ENCODE results near the gene PTPN14.

PTPN14 gene

DNA sequence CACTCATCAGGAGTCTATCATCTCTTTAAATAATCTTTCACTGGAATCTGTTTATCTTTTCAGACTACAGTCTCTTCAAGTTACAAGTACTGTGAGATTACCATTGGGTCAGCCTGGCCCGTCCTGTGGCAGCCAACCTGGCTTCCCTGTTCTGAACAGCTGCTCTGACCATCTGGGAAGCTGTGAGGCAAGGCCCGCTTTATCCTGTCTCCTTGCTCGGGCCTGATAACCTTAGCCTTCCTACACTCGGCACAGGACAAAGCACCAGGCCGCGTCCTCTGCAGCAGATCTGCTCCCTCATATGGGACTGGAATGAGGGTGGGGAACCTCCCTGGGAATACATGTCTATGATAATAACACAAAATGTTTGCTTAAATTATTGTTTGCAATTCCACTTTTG is 113.3 kb downstream of the PTPN14 start:
- peaks cover 17% of the 10 kb centered on the region for H3F3A ChIP-seq (ENCODE audit: low read depth)
- no peaks in the 10 kb centered on the region for H3K9me3 ChIP-seq (ENCODE audit: insufficient read depth, low read depth, low read length)
- peaks cover 51% of the 10 kb centered on the region for H3K4me1 ChIP-seq (ENCODE audit: insufficient read depth, low read length, poor library complexity, severe bottlenecking)

GRCh38 chr1:214435867-214436266 is 115.5 kb downstream of the PTPN14 start:
- Histone ChIP-seq H3K27me3 (ENCODE audit: insufficient read depth, low read length, poor library complexity, severe bottlenecking) (no peaks in the 10 kb centered on the region), H3K79me2 (ENCODE audit: insufficient read depth, low read length) (no peaks in the 10 kb centered on the region), H3F3A (ENCODE audit: low read depth) (peaks cover 10% of the 10 kb centered on the region), H3K9ac (ENCODE audit: low read depth, low read length, poor library complexity, severe bottlenecking) (no peak overlapping the region), H3K4me3 (ENCODE audit: low read length, poor library complexity, severe bottlenecking) (no peak overlapping the region), H3K4me2 (ENCODE audit: low read depth, low read length, poor library complexity, severe bottlenecking) (no peak overlapping the region), H3K9me2 (replicated peaks; ENCODE audit: low read depth, low read length) (no peaks in the 10 kb centered on the region), H3K36me3 (ENCODE audit: insufficient read depth, low read length) (no peaks in the 10 kb centered on the region), H3K9me3 (ENCODE audit: insufficient read depth, low read depth, low read length) (no peaks in the 10 kb centered on the region), H4K20me1 (ENCODE audit: insufficient read depth, low read length, poor library complexity, severe bottlenecking) (no peaks in the 10 kb centered on the region), H2AFZ (ENCODE audit: low read length) (no peak overlapping the region), H3K4me1 (ENCODE audit: insufficient read depth, low read length, poor library complexity, severe bottlenecking) (peaks cover 33% of the 10 kb centered on the region)
- no peak for TF ChIP-seq EZH2phosphoT487 (IDR thresholded peaks at IDR 0.05; ENCODE audit: borderline replicate concordance)

More for the DNA sequence above, 113.3 kb downstream of the PTPN14 start:
- H3K9ac ChIP-seq (ENCODE audit: low read depth, low read length, poor library complexity, severe bottlenecking), result no peak overlapping the region
- no peaks in the 10 kb centered on the region for H3K79me2 ChIP-seq (ENCODE audit: insufficient read depth, low read length)
- no peaks in the 10 kb centered on the region for H3K27me3 ChIP-seq (ENCODE audit: insufficient read depth, low read length, poor library complexity, severe bottlenecking)
- H3K4me3 ChIP-seq (ENCODE audit: low read length, poor library complexity, severe bottlenecking), result no peak overlapping the region
- H2AFZ ChIP-seq (ENCODE audit: low read length), result no peak overlapping the region
- no peaks in the 10 kb centered on the region for H4K20me1 ChIP-seq (ENCODE audit: insufficient read depth, low read length, poor library complexity, severe bottlenecking)
- H3K9me2 ChIP-seq (replicated peaks; ENCODE audit: low read depth, low read length), result no peaks in the 10 kb centered on the region
- no peak overlapping the region for H3K4me2 ChIP-seq (ENCODE audit: low read depth, low read length, poor library complexity, severe bottlenecking)
- H3K36me3 ChIP-seq (ENCODE audit: insufficient read depth, low read length), result no peaks in the 10 kb centered on the region
- no peak for TF ChIP-seq EZH2phosphoT487 (IDR thresholded peaks at IDR 0.05; ENCODE audit: borderline replicate concordance)
- TF ChIP-seq, protein P1, sequence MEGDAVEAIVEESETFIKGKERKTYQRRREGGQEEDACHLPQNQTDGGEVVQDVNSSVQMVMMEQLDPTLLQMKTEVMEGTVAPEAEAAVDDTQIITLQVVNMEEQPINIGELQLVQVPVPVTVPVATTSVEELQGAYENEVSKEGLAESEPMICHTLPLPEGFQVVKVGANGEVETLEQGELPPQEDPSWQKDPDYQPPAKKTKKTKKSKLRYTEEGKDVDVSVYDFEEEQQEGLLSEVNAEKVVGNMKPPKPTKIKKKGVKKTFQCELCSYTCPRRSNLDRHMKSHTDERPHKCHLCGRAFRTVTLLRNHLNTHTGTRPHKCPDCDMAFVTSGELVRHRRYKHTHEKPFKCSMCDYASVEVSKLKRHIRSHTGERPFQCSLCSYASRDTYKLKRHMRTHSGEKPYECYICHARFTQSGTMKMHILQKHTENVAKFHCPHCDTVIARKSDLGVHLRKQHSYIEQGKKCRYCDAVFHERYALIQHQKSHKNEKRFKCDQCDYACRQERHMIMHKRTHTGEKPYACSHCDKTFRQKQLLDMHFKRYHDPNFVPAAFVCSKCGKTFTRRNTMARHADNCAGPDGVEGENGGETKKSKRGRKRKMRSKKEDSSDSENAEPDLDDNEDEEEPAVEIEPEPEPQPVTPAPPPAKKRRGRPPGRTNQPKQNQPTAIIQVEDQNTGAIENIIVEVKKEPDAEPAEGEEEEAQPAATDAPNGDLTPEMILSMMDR (conservative IDR thresholded peaks at IDR 0.05; ENCODE audit: low read length), result no peak

GRCh38 chr1:214432245-214432644 is 119.2 kb downstream of the PTPN14 start:
- no peaks in the 10 kb centered on the region for H3K36me3 ChIP-seq (ENCODE audit: insufficient read depth, low read length)
- peaks cover 22% of the 10 kb centered on the region for H3K4me1 ChIP-seq (ENCODE audit: insufficient read depth, low read length, poor library complexity, severe bottlenecking)
- H2AFZ ChIP-seq (ENCODE audit: low read length), result no peak overlapping the region
- TF ChIP-seq, protein P1 (conservative IDR thresholded peaks at IDR 0.05; ENCODE audit: low read length), result no peak
- no peak for TF ChIP-seq EZH2phosphoT487 (IDR thresholded peaks at IDR 0.05; ENCODE audit: borderline replicate concordance)
- no peak overlapping the region for H3K4me3 ChIP-seq (ENCODE audit: low read length, poor library complexity, severe bottlenecking)
- H3K27me3 ChIP-seq (ENCODE audit: insufficient read depth, low read length, poor library complexity, severe bottlenecking), result no peaks in the 10 kb centered on the region
- H4K20me1 ChIP-seq (ENCODE audit: insufficient read depth, low read length, poor library complexity, severe bottlenecking), result no peaks in the 10 kb centered on the region
- H3K9ac ChIP-seq (ENCODE audit: low read depth, low read length, poor library complexity, severe bottlenecking), result no peak overlapping the region
- H3K9me2 ChIP-seq (replicated peaks; ENCODE audit: low read depth, low read length), result no peaks in the 10 kb centered on the region
- no peaks in the 10 kb centered on the region for H3K9me3 ChIP-seq (ENCODE audit: insufficient read depth, low read depth, low read length)
- peaks cover 11% of the 10 kb centered on the region; the same call in 1 of the 2 replicates for H3F3A ChIP-seq (ENCODE audit: low read depth)
- no peak overlapping the region for H3K4me2 ChIP-seq (ENCODE audit: low read depth, low read length, poor library complexity, severe bottlenecking)
- H3K79me2 ChIP-seq (ENCODE audit: insufficient read depth, low read length), result no peaks in the 10 kb centered on the region
